ENCODE results near the gene RNLS.

The RNLS gene

DNA sequence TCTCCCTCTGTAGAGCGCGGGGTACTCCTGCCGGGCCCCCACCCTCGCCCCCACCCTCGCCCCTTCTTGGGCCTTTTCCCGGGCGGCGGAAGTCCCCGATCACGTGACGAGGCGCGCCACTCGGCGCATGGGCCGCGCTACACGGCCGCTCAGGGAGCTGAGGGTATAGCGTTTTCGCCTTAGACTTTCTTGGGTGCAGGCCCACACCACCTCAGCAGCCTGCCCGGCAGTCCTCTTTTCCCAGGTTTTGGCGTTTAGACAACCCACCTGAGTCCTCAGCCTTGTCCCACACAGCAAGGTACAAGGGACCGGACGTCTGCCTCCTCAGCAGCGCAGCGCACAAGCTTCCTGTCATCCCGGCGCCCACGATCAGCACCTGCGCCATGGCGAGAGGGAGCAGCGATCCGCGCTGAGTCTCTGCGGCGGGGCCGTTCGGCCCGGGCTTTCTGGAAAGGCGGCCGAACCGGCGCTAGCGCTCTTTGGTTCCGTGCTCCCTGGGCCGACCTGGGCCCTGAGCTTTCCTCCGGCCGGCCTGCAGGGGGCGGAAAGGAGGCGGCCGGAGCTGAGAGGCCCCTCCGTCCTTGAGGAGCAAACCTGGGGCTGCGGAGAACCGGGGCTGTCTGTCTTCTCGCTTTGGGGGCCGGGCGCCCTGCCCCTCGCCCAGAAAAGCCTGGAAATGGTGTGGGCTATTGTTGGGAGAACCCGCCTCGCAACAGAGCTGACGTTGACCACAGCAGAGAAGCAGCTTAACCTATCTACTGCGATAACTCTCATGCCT is at the start of gene RNLS:
TSS of gene RNLS (minus strand) at position 513 of the 778 bp plus-strand sequence.
- peak within 1 kb of the TSS; percentile 56 for H3K4me3 ChIP-seq (ENCODE audit: low read depth, low read length)

DNA sequence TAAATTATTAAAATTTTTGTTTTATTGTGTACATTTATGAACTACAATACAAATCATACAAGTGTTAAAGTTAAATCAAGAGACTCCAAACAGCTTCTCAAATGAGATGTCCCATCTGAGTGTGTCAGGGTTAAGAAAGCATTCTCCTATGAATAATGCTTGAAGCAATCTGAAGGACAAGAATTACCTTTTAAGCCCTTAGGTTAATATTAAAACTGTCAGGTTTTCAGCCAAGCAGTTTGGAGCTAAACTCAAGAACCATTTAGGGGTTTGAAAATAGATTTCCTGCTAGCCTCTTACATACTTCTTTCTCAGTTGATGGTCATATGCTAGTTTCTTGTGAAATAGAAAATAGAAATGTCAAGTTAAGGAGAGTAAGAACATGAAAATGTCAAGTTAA is 41.7 kb upstream of the RNLS start:
- TF ChIP-seq, protein P1, sequence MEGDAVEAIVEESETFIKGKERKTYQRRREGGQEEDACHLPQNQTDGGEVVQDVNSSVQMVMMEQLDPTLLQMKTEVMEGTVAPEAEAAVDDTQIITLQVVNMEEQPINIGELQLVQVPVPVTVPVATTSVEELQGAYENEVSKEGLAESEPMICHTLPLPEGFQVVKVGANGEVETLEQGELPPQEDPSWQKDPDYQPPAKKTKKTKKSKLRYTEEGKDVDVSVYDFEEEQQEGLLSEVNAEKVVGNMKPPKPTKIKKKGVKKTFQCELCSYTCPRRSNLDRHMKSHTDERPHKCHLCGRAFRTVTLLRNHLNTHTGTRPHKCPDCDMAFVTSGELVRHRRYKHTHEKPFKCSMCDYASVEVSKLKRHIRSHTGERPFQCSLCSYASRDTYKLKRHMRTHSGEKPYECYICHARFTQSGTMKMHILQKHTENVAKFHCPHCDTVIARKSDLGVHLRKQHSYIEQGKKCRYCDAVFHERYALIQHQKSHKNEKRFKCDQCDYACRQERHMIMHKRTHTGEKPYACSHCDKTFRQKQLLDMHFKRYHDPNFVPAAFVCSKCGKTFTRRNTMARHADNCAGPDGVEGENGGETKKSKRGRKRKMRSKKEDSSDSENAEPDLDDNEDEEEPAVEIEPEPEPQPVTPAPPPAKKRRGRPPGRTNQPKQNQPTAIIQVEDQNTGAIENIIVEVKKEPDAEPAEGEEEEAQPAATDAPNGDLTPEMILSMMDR (IDR thresholded peaks at IDR 0.05; ENCODE audit: low read depth, low read length): no peak

More for the DNA sequence above, at the start of gene RNLS:
- TF ChIP-seq, protein P1 (IDR thresholded peaks at IDR 0.05; ENCODE audit: low read depth, low read length): peak; percentile 77

DNA sequence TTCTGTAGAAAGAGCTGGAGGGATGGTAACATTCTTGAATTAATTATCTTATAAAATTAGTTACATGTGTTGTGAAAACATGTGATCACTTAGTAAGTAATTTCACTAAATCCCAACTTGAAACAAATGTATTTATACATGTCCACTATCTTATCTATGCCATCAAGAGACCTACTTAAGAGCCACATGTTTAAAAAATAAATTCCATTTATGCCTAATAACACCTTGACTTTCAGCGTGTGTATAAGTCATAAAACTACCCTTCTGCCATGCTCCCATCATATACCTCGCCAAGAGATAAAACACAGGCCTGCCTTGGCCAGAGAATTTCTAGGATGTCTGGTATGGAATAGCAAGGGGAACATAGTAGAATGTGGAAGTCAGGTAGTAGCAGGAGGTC is 40.7 kb upstream of the RNLS start:
- TF ChIP-seq, protein P1 (IDR thresholded peaks at IDR 0.05; ENCODE audit: low read depth, low read length): no peak
- no peak overlapping the region for H3K4me3 ChIP-seq (ENCODE audit: low read depth, low read length)

More for the DNA sequence above, 41.7 kb upstream of the RNLS start:
- no peak overlapping the region for H3K4me3 ChIP-seq (ENCODE audit: low read depth, low read length)

DNA sequence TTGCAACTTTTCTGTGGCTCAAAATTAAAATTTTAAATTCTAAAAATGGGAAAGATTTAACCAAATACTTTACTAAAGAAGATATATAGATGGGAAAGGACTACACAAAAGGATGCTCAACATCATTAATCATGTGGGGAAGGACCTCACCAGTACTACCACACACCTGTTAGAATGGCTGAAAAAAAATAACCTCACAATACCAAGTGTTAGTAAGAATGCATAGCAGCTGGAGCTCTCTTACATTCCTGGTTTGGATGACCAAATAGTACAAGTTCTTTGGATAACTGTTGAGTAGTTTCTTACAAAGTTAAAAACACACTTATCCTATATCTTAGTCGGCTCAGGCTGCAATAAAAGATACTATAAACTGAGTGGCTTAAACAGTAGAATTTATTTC is 37.3 kb upstream of the RNLS start:
- TF ChIP-seq, protein P1 (IDR thresholded peaks at IDR 0.05; ENCODE audit: low read depth, low read length): no peak
- no peak overlapping the region for H3K4me3 ChIP-seq (ENCODE audit: low read depth, low read length)

DNA sequence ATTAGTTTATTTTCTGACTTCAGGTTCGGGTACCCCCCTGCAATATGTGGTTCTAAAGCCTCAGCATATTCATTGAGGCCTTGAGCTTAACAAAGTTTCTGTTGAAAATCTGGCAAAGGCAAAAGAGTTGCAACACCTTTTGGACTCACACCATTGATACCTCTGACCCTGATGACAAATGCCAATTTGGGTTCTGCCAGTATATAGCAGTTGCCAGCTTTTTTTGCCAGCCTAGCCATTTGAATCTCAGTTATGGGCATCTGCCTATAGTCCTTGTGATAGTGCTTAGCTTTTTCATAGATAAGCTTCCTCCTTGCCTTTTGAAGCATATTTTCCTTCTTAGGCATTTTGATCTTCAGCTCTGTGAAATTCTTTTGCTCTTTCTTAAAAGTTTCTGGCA is 35.4 kb upstream of the RNLS start:
- no peak overlapping the region for H3K4me3 ChIP-seq (ENCODE audit: low read depth, low read length)
- TF ChIP-seq, protein P1 (IDR thresholded peaks at IDR 0.05; ENCODE audit: low read depth, low read length): no peak

DNA sequence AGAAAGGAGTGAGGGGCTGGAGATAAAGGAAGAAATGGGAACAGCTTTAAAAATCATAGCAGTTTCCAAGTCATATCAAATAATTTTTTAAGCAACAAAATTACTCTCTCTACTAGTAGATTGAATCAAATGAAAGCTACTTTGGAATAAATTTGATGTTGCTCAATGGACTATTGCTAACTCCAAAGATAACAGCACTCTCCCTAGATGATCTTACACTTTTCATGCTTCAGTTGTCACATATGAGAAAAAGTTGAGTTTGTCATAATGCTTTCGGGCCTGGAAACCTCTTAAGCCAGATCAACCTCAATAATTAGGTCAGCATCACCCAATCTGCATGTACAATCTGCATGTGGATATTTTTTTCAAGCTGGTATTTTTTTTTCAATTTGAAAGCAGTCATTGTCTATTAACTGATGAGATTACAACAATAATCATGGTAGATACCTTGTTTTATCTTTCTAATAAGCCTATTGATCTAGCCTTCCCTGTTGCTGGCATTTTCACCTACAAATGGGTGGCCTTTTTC is 34.7 kb upstream of the RNLS start:
- TF ChIP-seq, protein P1 (IDR thresholded peaks at IDR 0.05; ENCODE audit: low read depth, low read length): no peak
- H3K4me3 ChIP-seq (ENCODE audit: low read depth, low read length): no peak overlapping the region

DNA sequence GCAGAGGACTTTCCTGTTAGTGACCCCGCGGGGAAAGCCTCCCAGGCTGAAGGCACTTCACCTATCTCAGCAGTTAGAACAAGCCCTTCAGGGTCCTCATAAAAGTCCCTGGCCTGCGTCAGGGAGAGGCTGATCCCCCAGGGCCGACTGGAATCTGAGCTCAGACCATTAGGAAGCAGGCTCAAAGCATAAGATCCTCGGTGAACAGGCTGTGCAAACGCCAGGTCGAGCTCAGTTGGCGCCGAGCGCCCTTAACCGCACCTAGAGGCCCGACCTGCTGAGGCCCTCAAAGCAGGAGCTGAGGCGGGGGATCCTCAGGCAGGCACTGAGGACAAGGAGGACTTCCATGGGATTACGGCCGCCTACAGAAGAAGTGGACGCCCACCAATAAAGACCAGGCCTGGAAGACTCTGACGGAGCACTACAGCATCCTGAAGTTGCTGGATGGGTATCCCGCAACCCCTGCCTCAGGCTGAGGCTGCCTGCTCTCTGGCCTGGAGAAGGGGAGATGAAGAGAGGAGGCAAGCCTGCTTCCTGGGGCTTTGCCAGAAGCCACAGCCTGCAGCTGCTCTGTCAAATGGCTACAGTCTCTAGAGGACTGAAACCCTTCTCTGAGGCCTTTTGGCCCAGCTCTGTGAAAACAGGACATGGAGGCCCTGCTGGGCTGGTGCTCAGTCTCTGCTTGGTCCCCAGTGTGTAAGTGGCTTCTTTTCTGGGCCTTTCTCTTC is 33.3 kb upstream of the RNLS start:
- no peak overlapping the region for H3K4me3 ChIP-seq (ENCODE audit: low read depth, low read length)
- TF ChIP-seq, protein P1 (IDR thresholded peaks at IDR 0.05; ENCODE audit: low read depth, low read length): no peak

All from WI38 (cell line).